ENCODE results near the gene TIMM9.

- TF ChIP-seq EZH2phosphoT487 (IDR thresholded peaks at IDR 0.05; ENCODE audit: insufficient read depth, low read depth) (no peak), EZH2 (IDR thresholded peaks at IDR 0.05; ENCODE audit: insufficient read depth, poor library complexity, severe bottlenecking) (no peak)
These were observed 37.3 kb upstream of the TIMM9 start for GRCh38 chr14:58464652-58465051.
